HEK293T (cell line): ENCODE measurements around the gene TNFSF10.

ENCODE experiments used
- BHLHE40 ChIP-seq: fragments of 450-650 bp; IDR thresholded peaks from 2 replicates; pipeline ENCODE4 v1.6.1; 2016; ENCODE audit warnings: mild to moderate bottlenecking, moderate library complexity, borderline replicate concordance
- FOXA1 ChIP-seq: fragments of 450-650 bp; IDR thresholded peaks from 2 replicates; pipeline ENCODE4 v1.6.1; 2016; ENCODE audit warnings: mild to moderate bottlenecking
- FOXM1 ChIP-seq: fragments of 450-650 bp; IDR thresholded peaks from 2 replicates; pipeline ENCODE4 v1.6.1; 2017; ENCODE audit warnings: mild to moderate bottlenecking, borderline replicate concordance
- NFRKB ChIP-seq: fragments of 450-650 bp; IDR thresholded peaks from 2 replicates; pipeline ENCODE4 v1.6.1; 2016; ENCODE audit warnings: mild to moderate bottlenecking, moderate library complexity

GRCh38 chr3:172539273-172539672, 16.0 kb upstream of the TNFSF10 start:
- TF ChIP-seq FOXA1, result no peak
- no peak for TF ChIP-seq BHLHE40
- TF ChIP-seq NFRKB, result no peak
- TF ChIP-seq FOXM1, result no peak
